Endothelial cell of umbilical vein (primary cell): ENCODE results near the gene ACOT11. TPM values are rescaled to one million over a fixed set of nuclear protein-coding genes. Genes with fewer than 3 reads are reported as not detected.

Source experiments
- BruUV-seq: library from RNA; stranded (reverse); fragments of 400-500 nt; replicated peaks from 2 replicates; lab custom pipeline; 2021; lab: Mats Ljungman, UMichigan
- CTCF ChIA-PET: fragments of 300-600, 350-600 bp; sonication (Branson Sonifier 250); formaldehyde crosslinking; loops from one replicate; lab custom pipeline; 2021; ENCODE audit warnings: antibody characterized with exemption, inconsistent platforms; lab: Charles Lee
- POLR2A ChIA-PET: fragments of 300-600, 350-600 bp; sonication (Branson Sonifier 250); formaldehyde crosslinking; loops from one replicate; lab custom pipeline; 2021; ENCODE audit warnings: antibody characterized with exemption, inconsistent platforms; lab: Charles Lee
- DNase-seq: peaks from one replicate; pipeline ENCODE4 v3.0.0-alpha.2; 2011; ENCODE audit warnings: low read depth, low spot score
- FAIRE-seq: peaks from 2 replicates; lab custom pipeline; 2011; peaks lifted over from hg19 to GRCh38; lab: Jason Lieb, UNC
- H2AFZ ChIP-seq: 2 replicates; pipeline ENCODE4 v1.6.0; 2012; ENCODE audit warnings: low read depth, low read length, control low read depth, inconsistent platforms
- H3K27ac ChIP-seq: 2 replicates; pipeline ENCODE4 v1.5.1; 2011; ENCODE audit warnings: low read depth, mild to moderate bottlenecking, control low read depth, low read length, moderate library complexity; ENCODE audit not compliant: insufficient read depth
- H3K27me3 ChIP-seq, 2 experiments: 2 replicates each; pipeline versions ENCODE4 v1.6.0 to v1.6.1; 2011; ENCODE audit warnings: low read length in 2 of 2, mixed read lengths in 1 of 2; ENCODE audit not compliant: control insufficient read depth in 2 of 2, insufficient read depth in 2 of 2
- H3K36me3 ChIP-seq, 2 experiments: 2 replicates in 1 of 2; 3 replicates in 1 of 2; pipeline ENCODE4 v1.5.1; 2011; ENCODE audit warnings: low read length in 2 of 2, mild to moderate bottlenecking in 1 of 2, moderate library complexity in 1 of 2; ENCODE audit not compliant: control insufficient read depth in 2 of 2, insufficient read depth in 2 of 2; ENCODE audit errors: extremely low read depth in 1 of 2
- H3K4me1 ChIP-seq: 3 replicates; pipeline ENCODE4 v1.5.1; 2011; ENCODE audit warnings: mild to moderate bottlenecking, low read length; ENCODE audit not compliant: control insufficient read depth, insufficient read depth; ENCODE audit errors: extremely low read depth
- H3K4me2 ChIP-seq: 2 replicates; pipeline ENCODE4 v1.6.1; 2011; ENCODE audit warnings: low read length, control low read depth, mixed read lengths; ENCODE audit not compliant: insufficient read depth
- H3K4me3 ChIP-seq, 3 experiments: fragments of 200-600 bp in 1 of 3; sonication (generic), shearing (Covaris generic) in 1 of 3; replicated peaks in 1 of 3; 2 replicates each; pipeline ENCODE4 v1.5.1; 2011 to 2016; ENCODE audit warnings: control low read depth in 3 of 3, low read length in 3 of 3, mild to moderate bottlenecking in 2 of 3, inconsistent platforms in 1 of 3, low read depth in 1 of 3, moderate library complexity in 1 of 3; ENCODE audit not compliant: insufficient read depth in 1 of 3
- H3K79me2 ChIP-seq: 2 replicates; pipeline ENCODE4 v1.6.0; 2012; ENCODE audit warnings: low read length, inconsistent platforms; ENCODE audit not compliant: control insufficient read depth, insufficient read depth
- H3K9ac ChIP-seq: replicated peaks from 2 replicates; pipeline ENCODE3; 2011; ENCODE audit warnings: low read length, control low read depth; ENCODE audit not compliant: insufficient read depth; ENCODE audit errors: extremely low read depth
- H3K9me1 ChIP-seq: replicated peaks from 3 replicates; pipeline ENCODE4 v1.6.0; 2011; ENCODE audit warnings: mild to moderate bottlenecking, low read length; ENCODE audit not compliant: control insufficient read depth, insufficient read depth; ENCODE audit errors: extremely low read depth
- H3K9me3 ChIP-seq: replicated peaks from 2 replicates; pipeline ENCODE4 v1.5.1; 2012; ENCODE audit warnings: low read length, inconsistent platforms; ENCODE audit not compliant: control insufficient read depth, insufficient read depth
- H4K20me1 ChIP-seq: replicated peaks from 2 replicates; pipeline ENCODE3; 2011; ENCODE audit warnings: mild to moderate bottlenecking, low read length; ENCODE audit not compliant: control insufficient read depth, insufficient read depth; ENCODE audit errors: extremely low read depth
- CTCF ChIP-seq, 2 donors: IDR thresholded peaks; 1 replicate in 1 of 2; 2 replicates in 1 of 2; pipeline ENCODE4 v1.5.1; 2011; ENCODE audit warnings: low read length in 2 of 2, mild to moderate bottlenecking in 2 of 2, moderate library complexity in 2 of 2, control low read depth in 1 of 2, inconsistent platforms in 1 of 2, low read depth in 1 of 2; ENCODE audit not compliant: insufficient read depth in 1 of 2; ENCODE audit errors: extremely low read depth in 1 of 2
- EZH2 ChIP-seq: IDR thresholded peaks from 2 replicates; pipeline ENCODE4 v1.6.1; 2012; ENCODE audit warnings: borderline replicate concordance, low read depth, mild to moderate bottlenecking, moderate library complexity, low read length, inconsistent platforms; ENCODE audit not compliant: severe bottlenecking
- FOS ChIP-seq: IDR thresholded peaks from 2 replicates; pipeline ENCODE4 v1.6.1; 2011; ENCODE audit warnings: mild to moderate bottlenecking, low read length, moderate library complexity, borderline replicate concordance; ENCODE audit not compliant: insufficient read depth
- GATA2 ChIP-seq: IDR thresholded peaks from 2 replicates; pipeline ENCODE4 v1.7.0; 2011; ENCODE audit warnings: low read depth, mild to moderate bottlenecking, moderate library complexity, mixed read lengths, low read length; ENCODE audit not compliant: insufficient read length, insufficient read depth
- JUN ChIP-seq: IDR thresholded peaks from 2 replicates; pipeline ENCODE4 v1.6.1; 2011; ENCODE audit warnings: borderline replicate concordance, low read depth; ENCODE audit not compliant: insufficient read length, insufficient read depth
- MAX ChIP-seq: IDR thresholded peaks from 2 replicates; pipeline ENCODE4 v1.6.1; 2011; ENCODE audit not compliant: insufficient read depth, insufficient read length
- MYC ChIP-seq: IDR thresholded peaks from one replicate; pipeline ENCODE4 v1.6.1; 2011; ENCODE audit warnings: mild to moderate bottlenecking, low read depth, low read length
- POLR2A ChIP-seq: IDR thresholded peaks from 2 replicates; pipeline ENCODE4 v1.6.1; 2012; ENCODE audit warnings: low read depth, mild to moderate bottlenecking, control low read depth, low read length
- POLR2AphosphoS5 ChIP-seq: IDR thresholded peaks from 2 replicates; pipeline ENCODE4 v1.6.1; 2012; ENCODE audit warnings: low read depth, mild to moderate bottlenecking, control low read depth, low read length, moderate library complexity; ENCODE audit not compliant: insufficient read depth
- dilution Hi-C: fragments of 300-500 bp; cut with MboI; formaldehyde crosslinking; loops from one replicate; pipeline ENCODE4 v1.15.0; 2019; ENCODE audit warnings: low sequenced_read_pairs; ENCODE audit not compliant: extremely low pct_ligation_motif_present
- intact Hi-C: fragments of 100-400 bp; cut with micrococcal nuclease; formaldehyde crosslinking; loops from one replicate; pipeline ENCODE4 v1.10.0; 2022
- polyA plus RNA-seq, 4 experiments: library from polyadenylated mRNA; depleted of rRNA in 3 of 4; stranded (reverse) in 3 of 4; unstranded in 1 of 4; fragments of >200 nt; gene quantifications; 2 replicates each; pipeline versions ENCODE4 v1.2.1 to v1.2.3, GENCODE V29; 2011 to 2012; ENCODE audit warnings: missing spikeins in 1 of 4
- total RNA-seq: library from RNA; stranded (reverse); gene quantifications from 2 replicates; pipeline ENCODE4 v1.2.3, GENCODE V29; 2021

Gene ACOT11
- total and polyA plus RNA-seq, 2 donors (not counting 3 experiments of a cell fraction or from before 2014, with no cell fraction given), result 4.5 to 5.4 TPM

GRCh38 chr1:54580856-54581550 lies 33.0 kb downstream of the ACOT11 start:
- no peak overlapping the region for H2AFZ ChIP-seq

More at GRCh38 chr1:54580856-54581550, 33.0 kb downstream of the ACOT11 start:
- Histone ChIP-seq H3K27ac (no peak overlapping the region), H3K27me3 (no peaks in the 10 kb centered on the region), H3K4me2 (no peak overlapping the region), H3K9me3 (no peaks in the 10 kb centered on the region), H3K4me3 (no peak overlapping the region), H3K36me3 (no peaks in the 10 kb centered on the region), H3K9ac (no peak overlapping the region), H3K79me2 (no peaks in the 10 kb centered on the region), H3K4me1 (peaks cover 3% of the 10 kb centered on the region), H4K20me1 (no peaks in the 10 kb centered on the region), H3K9me1 (no peaks in the 10 kb centered on the region)
- BruUV-seq, result no TSS peak
- no peak for DNase-seq
- TF ChIP-seq CTCF (IDR thresholded peaks at IDR 0.05; ENCODE audit: extremely low read depth in 1 of 2, insufficient read depth in 1 of 2, low read depth in 1 of 2, low read length in 2 of 2) (no peak), MAX (no peak), MYC (no peak), FOS (no peak), POLR2AphosphoS5 (no peak), GATA2 (no peak), EZH2 (no peak), JUN (no peak), POLR2A (no peak)
- ChIA-PET POLR2A (interaction anchor here (0.6 kb wide), 1 partner anchor 12 kb away, joined by 7 read pairs; no protein-coding TSS in a partner anchor), CTCF (interaction anchor here (0.5 to 1.3 kb wide), 3 partner anchors 10 to 1870 kb away, joined by 3 to 4 read pairs (median 3); no protein-coding TSS in a partner anchor)
- intact Hi-C loops, result no loop called here
- dilution Hi-C loops, result no loop called here
- FAIRE-seq, result no peak
